ENCODE data around the gene YAP1.
"Not testable (repeated sequence)": the region's sequence is repeated elsewhere in the genome, so short reads cannot be mapped to it uniquely, and the experiment has no call there.

YAP1 gene

GRCh38 chr11:102166175-102167064 is 56.2 kb downstream of the YAP1 start:
- no peak for DNase-seq

GRCh38 chr11:102168481-102168880 is 58.2 kb downstream of the YAP1 start:
- no peak for DNase-seq

- DNase-seq: no peak
Observed at GRCh38 chr11:102171101-102171500, 60.9 kb downstream of the YAP1 start.

- DNase-seq: no peak
Observed at GRCh38 chr11:102172127-102172848, 62.0 kb downstream of the YAP1 start.

- no peak for DNase-seq
Observed at GRCh38 chr11:102177126-102177525, 66.9 kb downstream of the YAP1 start.

GRCh38 chr11:102177974-102178631 is 67.9 kb downstream of the YAP1 start:
- no peak for DNase-seq

- no peak for DNase-seq
Observed at GRCh38 chr11:102179371-102179770, 69.1 kb downstream of the YAP1 start.

- DNase-seq: no peak
Observed at GRCh38 chr11:102184269-102184987, 74.2 kb downstream of the YAP1 start.

- no peak for DNase-seq
Observed at GRCh38 chr11:102186551-102187191, 76.4 kb downstream of the YAP1 start.

- no peak for DNase-seq
Observed at GRCh38 chr11:102187416-102188151, 77.3 kb downstream of the YAP1 start.

- no peak for DNase-seq
Observed at GRCh38 chr11:102188488-102188887, 78.2 kb downstream of the YAP1 start.

GRCh38 chr11:102191832-102192231 is 81.6 kb downstream of the YAP1 start:
- DNase-seq: no peak

GRCh38 chr11:102192349-102193066 is 82.3 kb downstream of the YAP1 start:
- no peak for DNase-seq

GRCh38 chr11:102194257-102194656 is 84.0 kb downstream of the YAP1 start:
- DNase-seq: no peak

GRCh38 chr11:102194990-102195389 is 84.7 kb downstream of the YAP1 start:
- DNase-seq: no peak

- no peak for DNase-seq
Observed at GRCh38 chr11:102196351-102196750, 86.1 kb downstream of the YAP1 start.

- DNase-seq: no peak
Observed at GRCh38 chr11:102196816-102197215, 86.6 kb downstream of the YAP1 start.

- no peak for DNase-seq
Observed at GRCh38 chr11:102197670-102198139, 87.5 kb downstream of the YAP1 start.

- DNase-seq: no peak
Observed at GRCh38 chr11:102199673-102200072, 89.4 kb downstream of the YAP1 start.

- not testable (repeated sequence) for DNase-seq
Observed at GRCh38 chr11:102200325-102200724, 90.1 kb downstream of the YAP1 start.

- no peak for DNase-seq
Observed at GRCh38 chr11:102201776-102202175, 91.5 kb downstream of the YAP1 start.
